GM19452 (cell line): ENCODE measurements around the gene PRR18.
"Not testable (repeated sequence)": the region's sequence is repeated elsewhere in the genome, so short reads cannot be mapped to it uniquely, and the experiment has no call there.

Experiments used
- ATAC-seq: cut with Tn5 transposase; IDR thresholded peaks from one replicate; pipeline ENCODE4 v1.9.1; 2021; ENCODE audit not compliant: unreplicated experiment

PRR18 gene, protein sequence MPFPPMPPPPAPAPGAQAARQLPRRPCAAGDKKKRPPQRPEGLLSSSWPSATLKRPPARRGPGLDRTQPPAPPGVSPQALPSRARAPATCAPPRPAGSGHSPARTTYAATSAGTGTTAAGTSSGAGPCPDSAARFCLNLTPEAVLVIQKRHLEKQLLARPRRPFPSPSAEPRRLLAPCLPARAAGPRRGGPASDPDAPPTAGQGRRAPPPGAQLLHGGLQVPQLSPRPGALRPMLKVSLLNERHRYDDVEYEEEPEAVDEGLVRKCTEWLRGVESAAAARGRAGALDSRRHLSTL

DNA sequence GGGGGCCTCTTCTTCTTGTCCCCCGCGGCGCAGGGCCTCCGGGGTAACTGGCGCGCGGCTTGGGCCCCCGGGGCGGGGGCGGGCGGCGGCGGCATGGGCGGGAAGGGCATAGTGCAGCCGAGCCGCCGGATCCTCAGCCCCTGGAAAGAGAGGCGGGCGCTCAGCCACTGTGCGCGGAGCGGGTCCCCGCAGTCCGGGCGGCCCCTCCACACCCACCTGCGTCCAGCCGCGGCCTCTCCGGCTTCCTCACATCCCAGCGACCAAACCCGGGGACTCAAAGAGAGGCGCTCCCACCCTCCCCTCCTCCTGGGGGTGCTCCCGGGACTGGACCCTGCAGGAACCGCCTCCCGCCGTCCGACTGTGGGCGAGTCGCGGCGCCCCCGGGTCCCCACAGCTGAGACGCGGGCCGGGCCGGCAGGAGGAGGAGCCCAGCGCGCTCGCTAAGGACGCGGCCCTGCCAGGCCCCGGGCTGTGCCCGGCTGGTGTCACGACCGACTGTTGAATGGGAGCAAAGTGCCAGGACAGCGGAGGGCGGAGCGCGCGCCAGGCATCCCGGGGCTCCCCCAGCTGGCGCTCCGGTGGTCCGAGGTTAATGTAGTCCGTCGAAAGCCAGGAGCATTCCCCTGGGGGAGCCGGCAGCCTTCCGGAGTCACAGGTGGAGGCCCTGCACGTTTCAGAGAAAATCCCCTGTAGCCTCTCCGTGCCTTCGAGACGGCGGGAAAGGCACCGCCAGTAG, at the start of gene PRR18:
PRR18 (minus strand) TSS at position 360 of the 736 bp plus-strand sequence; CDS start at position 110, 250 bp downstream.
- ATAC-seq = peak; percentile 44

GRCh38 chr6:166355552-166355951, 47.4 kb upstream of the PRR18 start:
- ATAC-seq = no peak

DNA sequence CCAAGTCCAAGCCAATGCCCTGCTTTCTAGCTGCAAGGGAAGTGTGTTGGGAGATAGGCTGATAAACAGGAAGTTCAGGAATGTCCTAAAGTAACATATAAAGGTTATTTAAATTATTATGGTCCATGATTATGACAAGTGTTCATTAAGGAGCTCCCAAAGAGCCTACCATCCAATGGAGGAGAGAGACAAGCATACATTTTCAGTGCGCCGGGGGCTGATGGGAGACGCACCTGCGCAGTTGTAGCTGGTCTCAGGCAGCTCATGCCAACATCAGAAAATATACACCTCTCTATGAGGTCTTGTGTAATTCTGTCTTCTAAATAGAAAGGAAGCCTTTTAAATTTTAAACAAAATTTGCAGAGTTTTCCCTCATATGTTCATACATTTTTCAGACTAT, 46.8 kb upstream of the PRR18 start:
- ATAC-seq = no peak

GRCh38 chr6:166354143-166354542, 46.0 kb upstream of the PRR18 start:
- ATAC-seq = no peak

DNA sequence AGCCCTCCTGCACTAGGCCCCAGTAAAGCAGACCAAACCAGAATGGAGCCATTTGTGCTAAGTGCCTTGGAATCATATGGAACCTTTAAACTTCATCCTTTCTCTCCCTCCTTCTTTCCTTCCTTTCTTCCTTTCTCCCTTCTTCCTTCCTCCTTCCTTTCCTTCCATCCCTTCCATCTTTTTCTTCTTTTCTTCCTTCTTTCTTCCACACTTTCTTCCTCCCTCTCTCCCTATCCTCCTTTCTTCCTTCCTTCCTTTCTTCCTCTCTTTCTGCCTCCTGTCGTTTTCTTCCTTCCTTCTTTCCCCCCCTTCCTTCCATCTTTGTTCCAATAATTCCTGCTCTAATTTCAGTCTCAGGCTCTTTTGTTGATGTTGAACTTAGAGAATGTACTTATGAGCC, 45.3 kb upstream of the PRR18 start:
- no peak for ATAC-seq

GRCh38 chr6:166352923-166353322, 44.7 kb upstream of the PRR18 start:
- no peak for ATAC-seq

- peak; percentile 86 for ATAC-seq
Observed at GRCh38 chr6:166351715-166352285, 43.6 kb upstream of the PRR18 start.

DNA sequence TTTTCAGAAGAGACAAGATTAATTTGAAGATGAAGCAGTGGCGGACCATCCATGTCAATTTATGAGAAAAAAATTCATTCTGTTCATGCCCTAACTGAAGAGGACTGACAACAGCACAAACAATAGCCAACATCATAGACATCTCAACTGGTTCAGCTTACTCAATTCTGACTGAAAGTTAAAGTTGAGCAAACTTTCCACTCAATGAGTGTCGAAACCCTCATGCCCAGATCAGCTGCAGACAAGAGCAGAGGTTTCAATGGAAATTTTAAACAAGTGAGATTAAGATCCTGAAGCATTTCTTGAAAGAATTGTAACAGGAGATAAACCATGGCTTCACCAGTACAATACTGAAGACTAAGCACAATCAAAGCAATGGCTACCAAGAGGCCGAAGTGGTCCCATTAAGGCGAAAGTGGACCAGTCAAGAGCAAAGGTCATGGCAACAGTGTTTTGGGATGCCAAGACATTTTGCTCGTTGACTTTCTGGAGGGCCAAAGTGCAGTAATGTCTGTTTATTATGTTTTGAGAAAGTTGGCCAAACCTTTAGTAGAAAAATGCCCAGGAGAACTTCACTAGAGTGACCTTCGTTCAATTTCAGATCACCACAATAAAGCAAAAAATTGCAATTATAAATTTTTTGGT, 40.2 kb upstream of the PRR18 start:
- ATAC-seq = no peak

- ATAC-seq = no peak
Observed at GRCh38 chr6:166346965-166347364, 38.8 kb upstream of the PRR18 start.

- no peak for ATAC-seq
Observed at GRCh38 chr6:166346449-166346848, 38.3 kb upstream of the PRR18 start.

DNA sequence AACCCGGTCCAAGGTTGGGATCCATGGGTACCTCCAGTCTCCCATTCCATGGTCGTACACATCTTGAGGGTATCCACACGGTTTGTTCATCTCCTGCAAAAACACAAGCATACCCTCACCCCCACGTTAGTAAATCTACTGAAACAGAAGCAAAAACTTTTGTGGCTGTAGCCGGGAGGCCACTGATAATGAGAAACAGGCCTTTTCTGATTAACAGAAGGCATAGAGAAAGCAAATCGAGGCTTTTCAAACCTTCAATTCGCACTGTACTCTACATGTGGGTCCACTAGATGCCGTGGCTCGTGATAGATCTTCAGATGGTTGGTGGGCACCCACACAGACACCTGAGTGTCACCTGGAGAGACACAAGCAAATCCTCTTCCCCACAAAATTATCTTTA, 37.5 kb upstream of the PRR18 start:
- ATAC-seq = not testable (repeated sequence)

DNA sequence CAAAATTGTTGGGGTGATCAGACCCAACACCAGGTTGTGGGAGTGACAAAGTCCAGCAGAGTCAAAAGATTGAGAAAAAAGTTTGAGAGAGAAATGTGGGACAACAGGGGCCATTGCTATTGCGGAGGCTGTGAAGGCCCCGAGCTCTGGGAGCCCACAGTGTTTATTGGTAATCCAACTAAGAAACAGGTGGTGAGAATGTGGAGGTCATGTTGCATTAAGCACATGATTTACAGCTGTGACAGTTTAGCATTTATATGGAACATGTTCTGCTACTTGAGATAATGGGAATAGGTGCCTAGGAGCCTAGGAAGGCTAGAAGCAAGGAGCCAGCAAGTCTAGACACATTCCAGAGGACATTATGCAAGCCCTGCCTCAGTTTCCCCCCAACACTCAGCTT, 36.7 kb upstream of the PRR18 start:
- ATAC-seq = not testable (repeated sequence)

- no peak for ATAC-seq
Observed at GRCh38 chr6:166344240-166344639, 36.0 kb upstream of the PRR18 start.

- peak; percentile 21 for ATAC-seq
Observed at GRCh38 chr6:166343150-166343487, 34.9 kb upstream of the PRR18 start.

- peak; percentile 93 for ATAC-seq
Observed at GRCh38 chr6:166342349-166343149, 34.4 kb upstream of the PRR18 start, which contains the start of gene SFT2D1. SFT2D1 (minus strand) TSS chr6:166342545; CDS start chr6:166342481, 64 bp downstream.

GRCh38 chr6:166341977-166342348, 33.8 kb upstream of the PRR18 start:
- no peak for ATAC-seq

GRCh38 chr6:166341464-166341863, 33.3 kb upstream of the PRR18 start:
- ATAC-seq = no peak

- no peak for ATAC-seq
Observed at GRCh38 chr6:166338854-166339253, 30.7 kb upstream of the PRR18 start.

- ATAC-seq = no peak
Observed at GRCh38 chr6:166336847-166337246, 28.7 kb upstream of the PRR18 start.

- peak; percentile 42 for ATAC-seq
Observed at GRCh38 chr6:166335378-166336302, 27.4 kb upstream of the PRR18 start.
